Measurements from ENCODE around the gene PRSS57.

Gene PRSS57

GRCh38 chr19:653425-653824 is 41.8 kb downstream of the PRSS57 start:
- in situ Hi-C loops (cut with HindIII; ENCODE audit: low sequenced_read_pairs) = no loop called here

GRCh38 chr19:652467-653389 is 42.5 kb downstream of the PRSS57 start:
- in situ Hi-C loops (cut with HindIII; ENCODE audit: low sequenced_read_pairs) = no loop called here

- in situ Hi-C loops (cut with HindIII; ENCODE audit: low sequenced_read_pairs) = no loop called here
Observed at GRCh38 chr19:651991-652390, 43.3 kb downstream of the PRSS57 start.

GRCh38 chr19:651114-651818 is 44.0 kb downstream of the PRSS57 start:
- in situ Hi-C loops (cut with HindIII; ENCODE audit: low sequenced_read_pairs) = no loop called here

DNA sequence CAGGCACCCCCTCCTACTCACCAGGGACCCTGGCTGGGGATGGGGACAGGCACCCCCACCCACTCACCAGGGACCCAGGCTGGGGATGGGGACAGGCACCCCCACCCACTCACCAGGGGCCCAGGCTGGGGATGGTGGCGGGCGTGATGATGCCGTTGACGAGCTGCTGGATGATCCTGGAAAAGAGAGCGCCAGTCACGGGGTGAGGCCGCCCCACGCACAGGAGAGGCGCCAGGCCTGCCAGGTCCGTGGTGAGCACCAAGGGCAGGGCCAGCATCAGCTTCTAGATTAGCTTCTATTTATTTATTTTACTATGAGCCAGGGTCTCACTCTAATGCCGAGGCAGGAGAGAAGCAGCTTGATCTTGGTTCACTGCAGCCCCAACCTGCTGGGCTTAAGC is 45.1 kb downstream of the PRSS57 start:
- in situ Hi-C loops (cut with HindIII; ENCODE audit: low sequenced_read_pairs) = no loop called here

DNA sequence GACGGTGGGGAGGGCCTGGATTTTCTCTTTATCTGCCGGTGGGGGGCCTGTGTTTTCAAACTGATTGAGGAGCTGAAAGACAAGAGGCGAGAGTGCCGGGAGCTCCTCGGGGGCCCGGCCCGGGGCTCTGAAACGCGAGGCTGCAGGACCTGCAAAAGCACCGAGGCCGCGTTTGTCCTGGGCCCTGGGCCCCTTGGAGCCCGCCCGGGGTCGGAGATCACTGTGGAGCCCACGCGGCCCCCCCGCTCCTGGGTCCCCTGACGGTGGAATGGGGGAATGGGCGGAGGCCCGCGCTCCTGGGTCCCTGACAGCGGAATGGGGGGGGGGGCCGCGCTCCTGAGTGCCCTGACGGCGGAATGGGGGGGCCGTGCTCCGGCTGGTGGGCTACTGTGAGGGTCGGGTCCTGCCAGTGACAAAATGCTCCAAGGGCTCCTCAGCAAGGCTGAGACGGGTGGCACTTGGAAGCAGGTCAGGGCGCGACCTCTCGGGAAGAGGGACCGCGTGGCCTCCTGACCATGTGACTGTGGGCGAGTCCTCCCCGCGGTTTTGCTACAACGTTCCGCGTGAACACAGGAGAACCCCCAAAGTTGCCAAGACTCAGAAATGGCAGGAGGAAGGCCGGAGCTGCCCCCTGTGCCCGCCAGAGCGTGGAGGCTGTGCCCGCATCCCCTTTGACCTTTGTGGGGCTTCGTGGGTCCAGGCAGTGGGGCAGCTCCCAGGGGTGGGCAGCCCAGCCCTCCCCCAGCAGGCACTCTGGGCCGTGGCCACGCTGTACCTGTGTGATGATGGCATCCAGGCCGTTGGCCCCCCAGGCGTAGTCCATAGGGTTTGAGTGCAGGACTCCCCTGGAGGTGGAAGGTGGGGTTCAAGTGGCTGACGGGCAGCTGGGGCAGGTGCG is 46.1 kb downstream of the PRSS57 start:
- in situ Hi-C loops (cut with HindIII; ENCODE audit: low sequenced_read_pairs) = no loop called here

DNA sequence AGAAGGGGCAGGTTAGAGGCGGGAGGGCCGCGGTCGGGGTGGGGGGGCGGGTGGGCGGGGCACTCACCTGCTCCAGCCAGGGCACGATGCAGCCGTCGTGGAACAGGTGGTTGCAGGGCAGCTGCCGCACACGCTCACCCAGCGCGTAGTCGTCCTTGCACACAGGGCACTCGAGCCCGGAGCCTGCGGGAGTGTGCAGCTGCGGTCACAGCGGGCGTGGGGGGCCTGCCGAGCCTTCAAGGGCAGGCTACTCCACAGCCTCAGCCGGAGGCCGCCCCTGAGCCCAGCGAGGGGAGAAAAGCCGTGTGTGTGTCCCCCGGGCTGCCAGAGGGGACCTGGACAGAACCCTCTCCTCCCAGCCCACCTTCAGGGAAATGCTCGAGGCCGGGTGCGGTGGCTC is 46.9 kb downstream of the PRSS57 start:
- in situ Hi-C loops (cut with HindIII; ENCODE audit: low sequenced_read_pairs) = no loop called here

- in situ Hi-C loops (cut with HindIII; ENCODE audit: low sequenced_read_pairs) = no loop called here
Observed at GRCh38 chr19:647566-648284, 47.5 kb downstream of the PRSS57 start.

GRCh38 chr19:646779-647565 is 48.3 kb downstream of the PRSS57 start:
- in situ Hi-C loops (cut with HindIII; ENCODE audit: low sequenced_read_pairs) = no loop called here

DNA sequence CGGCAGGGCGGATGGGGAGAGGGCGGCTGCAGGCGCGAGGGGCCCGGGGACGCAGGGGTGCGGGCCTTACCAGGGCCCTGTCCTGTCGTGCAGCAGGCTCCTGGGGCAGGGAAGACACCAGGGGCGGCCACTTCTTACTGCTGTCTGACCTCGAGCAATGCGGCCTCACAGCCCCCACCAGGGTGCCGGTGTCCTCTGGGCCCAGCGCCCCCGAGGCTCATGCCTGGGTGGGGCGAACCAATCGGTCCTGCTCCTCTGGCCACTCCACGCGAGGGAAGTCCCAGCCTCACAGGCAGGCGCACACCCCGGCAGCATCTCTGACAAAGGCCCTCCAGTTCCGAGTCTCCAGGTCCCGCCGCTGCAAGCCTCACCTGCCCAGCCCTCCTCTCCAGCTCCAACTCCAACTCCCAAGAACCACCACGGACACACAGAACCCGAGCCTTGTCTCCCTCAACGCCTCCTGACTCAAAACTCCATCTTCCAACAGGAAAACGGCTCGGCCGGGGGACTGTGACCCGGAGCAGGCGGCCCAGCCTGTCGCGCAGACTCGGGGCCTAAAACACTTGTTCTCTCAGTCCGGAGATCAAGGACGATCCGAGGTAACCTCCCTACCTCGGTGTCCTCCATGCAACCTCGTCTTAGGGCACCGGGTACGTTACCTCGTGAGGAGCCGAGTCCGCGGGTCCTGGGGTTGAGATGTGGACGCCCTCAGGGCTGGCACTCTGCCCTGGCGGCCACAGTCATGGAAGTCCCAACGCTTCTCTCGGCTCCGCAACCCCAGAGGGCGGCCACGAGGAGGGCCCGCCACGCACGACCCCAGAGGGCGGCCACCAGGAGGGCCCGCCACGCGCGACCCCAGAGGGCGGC is 49.1 kb downstream of the PRSS57 start:
- in situ Hi-C loops (cut with HindIII; ENCODE audit: low sequenced_read_pairs) = no loop called here

DNA sequence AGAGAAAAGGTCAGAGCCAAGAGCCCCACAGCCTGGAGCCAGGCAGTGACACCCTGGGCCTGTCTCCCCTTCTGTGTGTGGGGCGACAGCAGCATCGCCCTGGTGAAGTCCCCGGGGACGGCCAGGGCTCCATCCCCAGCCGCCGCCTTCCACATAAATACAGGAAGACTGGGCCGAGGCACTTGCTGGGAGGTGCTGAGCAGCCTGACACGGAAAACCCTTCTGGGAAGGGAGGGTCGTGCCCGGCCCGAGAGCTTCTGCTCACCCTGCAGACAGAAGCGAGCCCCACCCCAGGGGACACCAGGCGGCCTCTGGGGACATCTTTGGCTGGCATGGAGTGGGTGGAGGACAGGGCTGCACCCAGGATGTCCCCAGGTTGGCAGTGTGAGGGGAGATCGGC is 50.5 kb downstream of the PRSS57 start:
- in situ Hi-C loops (cut with HindIII; ENCODE audit: low sequenced_read_pairs) = no loop called here

DNA sequence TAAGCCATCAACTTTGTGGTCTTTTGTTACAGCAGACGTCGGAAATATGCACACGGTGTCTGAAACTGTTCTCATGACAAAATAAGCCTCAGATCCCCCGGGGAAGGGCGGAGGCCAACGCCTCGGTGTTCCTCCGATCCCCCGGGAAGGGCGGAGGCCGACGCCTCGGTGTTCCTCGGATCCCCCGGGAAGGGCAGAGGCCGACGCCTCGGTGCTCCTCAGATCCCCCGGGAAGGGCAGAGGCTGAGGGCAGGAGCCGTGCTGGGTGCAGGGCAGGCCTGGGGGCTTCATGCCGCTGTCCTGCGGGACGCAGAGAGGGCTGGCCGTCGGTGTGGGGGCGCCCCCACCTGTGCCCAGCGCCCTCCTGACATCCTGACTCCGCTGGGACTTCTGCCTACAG is 50.9 kb downstream of the PRSS57 start:
- in situ Hi-C loops (cut with HindIII; ENCODE audit: low sequenced_read_pairs) = no loop called here

DNA sequence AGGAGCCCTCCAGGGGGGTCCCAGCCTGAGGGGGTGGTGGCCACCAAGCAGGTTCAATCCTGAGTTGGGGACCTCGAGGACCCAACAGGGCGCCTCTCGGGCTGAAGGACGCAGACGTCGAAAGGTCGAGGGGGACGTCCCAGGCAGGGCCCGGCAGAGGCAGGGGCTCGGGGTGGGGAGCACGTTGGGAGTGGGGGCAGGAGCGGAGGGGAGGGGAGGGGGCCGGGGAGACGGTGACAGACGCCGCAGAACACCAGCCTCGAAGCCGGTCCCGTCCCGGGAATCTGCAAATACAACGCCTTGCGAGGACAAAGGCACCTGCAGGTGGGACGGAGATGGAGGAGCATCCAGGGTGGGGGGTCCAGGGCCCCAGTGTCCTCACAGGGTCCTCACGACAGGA is 51.5 kb downstream of the PRSS57 start:
- in situ Hi-C loops (cut with HindIII; ENCODE audit: low sequenced_read_pairs) = no loop called here

- in situ Hi-C loops (cut with HindIII; ENCODE audit: low sequenced_read_pairs) = no loop called here
Observed at GRCh38 chr19:642767-643727, 52.2 kb downstream of the PRSS57 start.

- in situ Hi-C loops (cut with HindIII; ENCODE audit: low sequenced_read_pairs) = no loop called here
Observed at GRCh38 chr19:641702-642101, 53.5 kb downstream of the PRSS57 start.

- in situ Hi-C loops (cut with HindIII; ENCODE audit: low sequenced_read_pairs) = no loop called here
Observed at GRCh38 chr19:640606-641189, 54.6 kb downstream of the PRSS57 start.

- in situ Hi-C loops (cut with HindIII; ENCODE audit: low sequenced_read_pairs) = no loop called here
Observed at GRCh38 chr19:640161-640558, 55.1 kb downstream of the PRSS57 start.
